Fibroblast of lung (primary cell): ENCODE results near the gene CHMP6. TPM values are rescaled to one million over a fixed set of nuclear protein-coding genes. Genes with fewer than 3 reads are reported as not detected.

ENCODE experiments used
- DNase-seq, 2 donors: peaks; one replicate each; pipeline versions ENCODE4 v3.0.0 to v3.0.0-alpha.2; 2010; ENCODE audit warnings: low read depth in 2 of 2
- H2AFZ ChIP-seq: 2 replicates; pipeline ENCODE4 v1.5.1; 2012; ENCODE audit warnings: low read length, control low read depth, inconsistent platforms
- H3K27ac ChIP-seq: 2 replicates; pipeline ENCODE4 v1.5.1; 2011; ENCODE audit warnings: low read length, control low read depth; ENCODE audit not compliant: insufficient read depth
- H3K27me3 ChIP-seq: 2 replicates; pipeline ENCODE4 v1.5.1; 2011; ENCODE audit warnings: mild to moderate bottlenecking, low read length; ENCODE audit not compliant: control insufficient read depth, insufficient read depth
- H3K36me3 ChIP-seq: 2 replicates; pipeline ENCODE4 v1.5.1; 2011; ENCODE audit warnings: low read length; ENCODE audit not compliant: control insufficient read depth, insufficient read depth
- H3K4me1 ChIP-seq: 2 replicates; pipeline ENCODE4 v1.5.1; 2011; ENCODE audit warnings: low read length; ENCODE audit not compliant: control insufficient read depth, insufficient read depth; ENCODE audit errors: extremely low read depth
- H3K4me2 ChIP-seq: 2 replicates; pipeline ENCODE4 v1.5.1; 2011; ENCODE audit warnings: low read length, control low read depth; ENCODE audit not compliant: insufficient read depth; ENCODE audit errors: extremely low read depth
- H3K4me3 ChIP-seq, 4 experiments: fragments of 200-600 bp in 1 of 4; sonication (generic) in 1 of 4; replicated peaks in 1 of 4; 2 replicates each; pipeline ENCODE4 v1.5.1; 2011 to 2016; ENCODE audit warnings: low read length in 4 of 4, low read depth in 3 of 4, mild to moderate bottlenecking in 3 of 4, control low read depth in 2 of 4, inconsistent platforms in 1 of 4, mixed read lengths in 1 of 4; ENCODE audit not compliant: insufficient read depth in 1 of 4; ENCODE audit errors: control extremely low read depth in 1 of 4
- H3K79me2 ChIP-seq: 2 replicates; pipeline ENCODE4 v1.5.1; 2012; ENCODE audit warnings: mild to moderate bottlenecking, low read length, inconsistent platforms; ENCODE audit not compliant: control insufficient read depth, insufficient read depth
- H3K9ac ChIP-seq: 2 replicates; pipeline ENCODE4 v1.5.1; 2011; ENCODE audit warnings: mild to moderate bottlenecking, low read length, control low read depth; ENCODE audit not compliant: insufficient read depth
- H3K9me3 ChIP-seq: 2 replicates; pipeline ENCODE4 v1.5.1; 2012; ENCODE audit warnings: low read depth, low read length; ENCODE audit not compliant: control insufficient read depth, insufficient read depth
- H4K20me1 ChIP-seq: 2 replicates; pipeline ENCODE4 v1.5.1; 2011; ENCODE audit warnings: low read length; ENCODE audit not compliant: control insufficient read depth, insufficient read depth; ENCODE audit errors: extremely low read depth
- CTCF ChIP-seq, 2 donors: IDR thresholded peaks in 1 of 2; conservative IDR thresholded peaks in 1 of 2; 1 replicate in 1 of 2; 2 replicates in 1 of 2; pipeline ENCODE4 v1.5.1; 2011 to 2012; ENCODE audit warnings: low read length in 2 of 2, control low read depth in 1 of 2, inconsistent platforms in 1 of 2, low read depth in 1 of 2, mild to moderate bottlenecking in 1 of 2
- EZH2 ChIP-seq: IDR thresholded peaks from 2 replicates; pipeline ENCODE4 v1.5.1; 2012; ENCODE audit warnings: low read length, control low read depth, mild to moderate bottlenecking; ENCODE audit errors: missing control alignments
- polyA plus RNA-seq, 2 donors: library from polyadenylated mRNA; depleted of rRNA in 1 of 2; stranded (reverse) in 1 of 2; unstranded in 1 of 2; fragments of >200 nt; gene quantifications; 2 replicates each; pipeline ENCODE4 v1.2.1, GENCODE V29; 2011 to 2012; ENCODE audit warnings: missing spikeins in 1 of 2
- total RNA-seq: library from RNA; depleted of rRNA; stranded (reverse); fragments of >200 nt; gene quantifications from 2 replicates; pipeline ENCODE4 v1.2.1, GENCODE V29; 2014

CHMP6 gene
- total and polyA plus RNA-seq, 2 donors (not counting 1 experiment from before 2014, with no cell fraction given): 11.2 to 30.1 TPM

- H2AFZ ChIP-seq: peak overlapping the region; percentile 43
- H4K20me1 ChIP-seq: no peaks in the 10 kb centered on the region
- peak overlapping the region; percentile 58 for H3K27ac ChIP-seq
- no peaks in the 10 kb centered on the region for H3K79me2 ChIP-seq
- no peaks in the 10 kb centered on the region for H3K27me3 ChIP-seq
- no peaks in the 10 kb centered on the region for H3K9me3 ChIP-seq
- H3K36me3 ChIP-seq: no peaks in the 10 kb centered on the region
- TF ChIP-seq EZH2 (no peak), CTCF (conservative IDR thresholded peaks at IDR 0.05 in 1 of 2, IDR thresholded peaks at IDR 0.05 in 1 of 2; ENCODE audit: low read depth in 1 of 2, low read length in 2 of 2) (peak; percentile 34 to 46)
- no peak overlapping the region for H3K4me2 ChIP-seq
- H3K4me1 ChIP-seq: peaks cover 4% of the 10 kb centered on the region
- DNase-seq: peak; percentile 90 to 98
- H3K4me3 ChIP-seq: no peak overlapping the region
- no peak overlapping the region for H3K9ac ChIP-seq
Measured at GRCh38 chr17:80984749-80985148, 6.9 kb upstream of the CHMP6 start.

GRCh38 chr17:80986046-80986445, 5.6 kb upstream of the CHMP6 start:
- Histone ChIP-seq H3K27ac (no peak overlapping the region), H3K4me2 (no peak overlapping the region), H4K20me1 (no peaks in the 10 kb centered on the region), H3K4me3 (no peak overlapping the region), H3K4me1 (peaks cover 4% of the 10 kb centered on the region), H3K27me3 (no peaks in the 10 kb centered on the region), H2AFZ (no peak overlapping the region), H3K36me3 (no peaks in the 10 kb centered on the region), H3K9me3 (no peaks in the 10 kb centered on the region), H3K79me2 (no peaks in the 10 kb centered on the region), H3K9ac (no peak overlapping the region)
- TF ChIP-seq EZH2 (no peak), CTCF (conservative IDR thresholded peaks at IDR 0.05 in 1 of 2, IDR thresholded peaks at IDR 0.05 in 1 of 2; ENCODE audit: low read depth in 1 of 2, low read length in 2 of 2) (no peak)
- DNase-seq: no peak

- H3K36me3 ChIP-seq: no peaks in the 10 kb centered on the region
- H3K9ac ChIP-seq: no peak overlapping the region
- H3K4me3 ChIP-seq: no peak overlapping the region
- H3K4me2 ChIP-seq: peak overlapping the region; percentile 19
- TF ChIP-seq EZH2 (no peak), CTCF (conservative IDR thresholded peaks at IDR 0.05 in 1 of 2, IDR thresholded peaks at IDR 0.05 in 1 of 2; ENCODE audit: low read depth in 1 of 2, low read length in 2 of 2) (no peak)
- no peaks in the 10 kb centered on the region for H3K79me2 ChIP-seq
- no peaks in the 10 kb centered on the region for H4K20me1 ChIP-seq
- peaks cover 4% of the 10 kb centered on the region for H3K4me1 ChIP-seq
- no peaks in the 10 kb centered on the region for H3K9me3 ChIP-seq
- H3K27ac ChIP-seq: no peak overlapping the region
- DNase-seq: no peak
- H3K27me3 ChIP-seq: no peaks in the 10 kb centered on the region
- no peak overlapping the region for H2AFZ ChIP-seq
Measured at GRCh38 chr17:80986816-80987475, 4.7 kb upstream of the CHMP6 start.
